HepG2 (cell line): ENCODE data around the gene ELP6. TPM values are rescaled to one million over a fixed set of nuclear protein-coding genes. Genes with fewer than 3 reads are reported as not detected.

ENCODE experiments used
- ATAC-seq: fragments of 200-7000 bp; cut with Tn5 transposase; 3 replicates; pipeline ENCODE4 v1.9.1; 2020; ENCODE audit warnings: mild to moderate bottlenecking, moderate library complexity
- BruUV-seq: library from RNA; stranded (reverse); fragments of 400-500 nt; replicated peaks from 2 replicates; lab custom pipeline; 2021; lab: Mats Ljungman, UMichigan
- CTCF ChIA-PET: fragments of 300-600 bp; formaldehyde crosslinking; extraction: SDS; loops from one replicate; lab custom pipeline; 2021; ENCODE audit warnings: low total read pairs, inconsistent platforms, low intra/inter-chr PET ratio; lab: Yijun Ruan, JAX
- POLR2A ChIA-PET: fragments of 350-600 bp; sonication (Branson Sonifier 250); formaldehyde crosslinking; loops from one replicate; lab custom pipeline; 2020; ENCODE audit warnings: antibody characterized with exemption, inconsistent platforms; lab: Yijun Ruan, JAX
- DNase-seq: peaks from one replicate; pipeline ENCODE4 v3.0.0-alpha.2; 2015; ENCODE audit warnings: low spot score
- FAIRE-seq: peaks from 3 replicates; lab custom pipeline; 2011; peaks lifted over from hg19 to GRCh38; lab: Jason Lieb, UNC
- H2AFZ ChIP-seq: one replicate; pipeline ENCODE4 v1.6.1; 2011; ENCODE audit warnings: low read length, inconsistent platforms
- H3K27ac ChIP-seq: fragments of 300-600 bp; 3 replicates; pipeline ENCODE4 v1.8.0; 2011; ENCODE audit warnings: mixed run types, mild to moderate bottlenecking, mixed read lengths, low read length, inconsistent platforms; ENCODE audit not compliant: insufficient read depth; ENCODE audit errors: extremely low read length
- H3K27me3 ChIP-seq, 2 experiments: fragments of 200-600 bp in 1 of 2; 2 replicates in 1 of 2; 3 replicates in 1 of 2; pipeline versions ENCODE4 v1.6.0 to v1.8.0; 2011; ENCODE audit warnings: low read length in 2 of 2, mild to moderate bottlenecking in 2 of 2, moderate library complexity in 2 of 2, inconsistent platforms in 1 of 2; ENCODE audit not compliant: insufficient read depth in 2 of 2, control insufficient read depth in 1 of 2
- H3K36me3 ChIP-seq, 2 experiments: fragments of 200-600 bp in 1 of 2; replicated peaks in 1 of 2; 2 replicates in 1 of 2; 3 replicates in 1 of 2; pipeline versions ENCODE4 v1.5.1 to v1.8.0; 2011; ENCODE audit warnings: low read length in 2 of 2, inconsistent platforms in 1 of 2; ENCODE audit not compliant: insufficient read depth in 2 of 2, control insufficient read depth in 1 of 2
- H3K4me1 ChIP-seq: 2 replicates; pipeline ENCODE4 v1.5.1; 2012; ENCODE audit warnings: low read length, inconsistent platforms; ENCODE audit not compliant: insufficient read depth
- H3K4me2 ChIP-seq: 2 replicates; pipeline ENCODE4 v1.6.0; 2011; ENCODE audit warnings: low read depth, low read length, inconsistent platforms
- H3K4me3 ChIP-seq, 3 experiments: fragments of 200-600 bp in 1 of 3; sonication (generic), shearing (Covaris generic) in 1 of 3; replicated peaks in 1 of 3; 2 replicates each; pipeline ENCODE4 v1.5.1; 2011 to 2016; ENCODE audit warnings: low read length in 3 of 3, inconsistent platforms in 2 of 3, low read depth in 2 of 3, mild to moderate bottlenecking in 2 of 3, control low read depth in 1 of 3, mixed read lengths in 1 of 3; ENCODE audit not compliant: insufficient read depth in 1 of 3
- H3K79me2 ChIP-seq: one replicate; pipeline ENCODE4 v1.6.1; 2011; ENCODE audit warnings: low read length, inconsistent platforms; ENCODE audit not compliant: insufficient read depth
- H3K9ac ChIP-seq: 2 replicates; pipeline ENCODE4 v1.6.0; 2011; ENCODE audit warnings: mild to moderate bottlenecking, low read depth, low read length, inconsistent platforms; ENCODE audit not compliant: insufficient read depth
- H3K9me3 ChIP-seq: 2 replicates; pipeline ENCODE4 v1.5.1; 2012; ENCODE audit warnings: mild to moderate bottlenecking, low read length
- H4K20me1 ChIP-seq: 2 replicates; pipeline ENCODE4 v1.6.0; 2011; ENCODE audit warnings: inconsistent platforms, mild to moderate bottlenecking, low read length, moderate library complexity; ENCODE audit not compliant: insufficient read depth
- ATF4 ChIP-seq, 2 experiments: fragments of 450-650 bp in 1 of 2; sonication (generic) in 1 of 2; formaldehyde crosslinking; IDR thresholded peaks; 2 replicates each; pipeline versions ENCODE4 v1.5.0 to v1.8.0; 2020 to 2022; ENCODE audit warnings: mild to moderate bottlenecking in 1 of 2, missing genetic modification reagents in 1 of 2
- PAXIP1 ChIP-seq: sonication (generic); formaldehyde crosslinking; conservative IDR thresholded peaks from 2 replicates; pipeline ENCODE4 v1.4.0; 2020; ENCODE audit warnings: mild to moderate bottlenecking, missing genetic modification reagents, moderate library complexity
- SNAPC4 ChIP-seq: sonication (generic); formaldehyde crosslinking; IDR thresholded peaks from 2 replicates; pipeline ENCODE4 v1.4.0; 2020; ENCODE audit warnings: mild to moderate bottlenecking, missing genetic modification reagents
- STAT6 ChIP-seq: sonication (generic); formaldehyde crosslinking; IDR thresholded peaks from 2 replicates; pipeline ENCODE4 v1.4.0; 2020; ENCODE audit warnings: missing genetic modification reagents, mild to moderate bottlenecking, borderline replicate concordance
- XBP1 ChIP-seq: sonication (generic); formaldehyde crosslinking; IDR thresholded peaks from 2 replicates; pipeline ENCODE4 v1.5.0; 2020; ENCODE audit warnings: missing genetic modification reagents
- WGBS: methylation state at CpG from one replicate; pipeline ENCODE4 v1.1.6; 2017; ENCODE audit warnings: low lambda C conversion rate; 5-methylcytosine and 5-hydroxymethylcytosine counted together
- in situ Hi-C: cut with HindIII; loops from 2 replicates; pipeline ENCODE4 v1.10.0; 2017; ENCODE audit warnings: low pct_unique_long_range_greater_than_20kb; ENCODE audit not compliant: extremely low pct_ligation_motif_present
- intact Hi-C: fragments of 100-400 bp; cut with micrococcal nuclease; formaldehyde crosslinking; loops from one replicate; pipeline ENCODE4 v1.10.0; 2022; ENCODE audit not compliant: unreplicated experiment
- polyA plus RNA-seq, 8 experiments: library from polyadenylated mRNA; depleted of rRNA in 3 of 8; stranded (reverse) in 7 of 8; unstranded in 1 of 8; fragments of >200 nt; fragmentation: Illumina TruSeq in 4 of 8; extraction: Trizol in 4 of 8; gene quantifications; 2 replicates each; pipeline versions ENCODE4 v1.2.1 to v1.2.3, GENCODE V29; 2011 to 2016; ENCODE audit warnings: low read depth in 4 of 8, missing spikeins in 1 of 8, mixed read lengths in 1 of 8; ENCODE audit not compliant: insufficient read depth in 1 of 8
- total RNA-seq, 5 experiments: library from RNA; depleted of rRNA; stranded (reverse); fragments of >200 nt; fragmentation: Illumina TruSeq; extraction: Trizol; gene quantifications; 2 replicates each; pipeline ENCODE4 v1.2.3, GENCODE V29; 2016; ENCODE audit warnings: low read depth in 1 of 5

Gene ELP6
- total and polyA plus RNA-seq, 2 of the 13 experiments (the other 11 are each of a cell fraction or from before 2014, with no cell fraction given), result 45.0 to 49.3 TPM

GRCh38 chr3:47512416-47513124 lies 942 bp downstream of the ELP6 start:
- Histone ChIP-seq H3K27me3 (no peaks in the 10 kb centered on the region; a peak in 1 of 5 replicates), H3K79me2 (peaks cover 15% of the 10 kb centered on the region), H3K4me1 (peaks cover 40% of the 10 kb centered on the region), H3K4me3 (peak overlapping the region; percentile 77 to 87 (median 86)), H4K20me1 (no peaks in the 10 kb centered on the region), H3K36me3 (peaks cover 2 to 12% of the 10 kb centered on the region in 2 experiments; a peak in 2 of 5 replicates), H3K9me3 (no peaks in the 10 kb centered on the region), H3K27ac (peak overlapping the region; percentile 97), H3K9ac (peak overlapping the region; percentile 88), H3K4me2 (peak overlapping the region; percentile 99), H2AFZ (no peak overlapping the region)
- DNase-seq, result no peak
- WGBS, result 23% methylated on average over 32 of the region's 36 CpGs
- CTCF ChIA-PET, result interaction anchor here (2.1 kb wide), 1 partner anchor 91 kb away, joined by 16 read pairs; no protein-coding TSS in a partner anchor
- in situ Hi-C loops, result loop anchor here (5.0 kb wide), 1 partner anchor 90 kb away; no protein-coding TSS in a partner anchor
- intact Hi-C loops, result loop anchor here (1.0 to 5.0 kb wide), 3 partner anchors 35 to 91 kb away; partner anchors contain the start of gene SCAP
- FAIRE-seq, result no peak
- peak; percentile 18 for ATAC-seq
- POLR2A ChIA-PET, result no interaction called here
- TSS peak; percentile 68 for BruUV-seq
- TF ChIP-seq ATF4 (CRISPR knock-in tag; IDR thresholded peaks at IDR 0.05), result no peak
- TF ChIP-seq XBP1, result no peak
- TF ChIP-seq SNAPC4 (CRISPR knock-in tag), result no peak
- no peak for TF ChIP-seq STAT6 (CRISPR knock-in tag)
- TF ChIP-seq PAXIP1 (CRISPR knock-in tag), result no peak
